ENCODE measurements around the gene PSAPL1. TPM values are rescaled to one million over a fixed set of nuclear protein-coding genes. Genes with fewer than 3 reads are reported as not detected.

Gene PSAPL1
- total RNA-seq, 1 donor from 2014 or later, result not detected

Small RNA genes within 50 kb of the gene (small RNA-seq; reads per million reads assigned to genes)
- not detected for gene MIR4274

Other genes starting within 250 kb of the PSAPL1 start
- gene SORCS2, start 242.4 kb downstream of the PSAPL1 start, total RNA-seq, result 3.1 TPM